HL-60 (cell line): ENCODE data around the gene DLX1.

Source experiments
- GABPA ChIP-seq: IDR thresholded peaks from 2 replicates; pipeline ENCODE4 v1.6.1; 2012; ENCODE audit warnings: low read depth
- POLR2AphosphoS5 ChIP-seq: IDR thresholded peaks from 2 replicates; pipeline ENCODE4 v1.6.1; 2012; ENCODE audit warnings: low read depth
- TF ChIP-seq, protein P1 (sequence below): IDR thresholded peaks from one replicate; pipeline ENCODE4 v1.5.1; 2011; ENCODE audit warnings: low read length, control low read depth, inconsistent platforms; ENCODE audit not compliant: insufficient read depth
- TF ChIP-seq, protein P2 (sequence below): IDR thresholded peaks from 2 replicates; pipeline ENCODE4 v1.6.1; 2012; ENCODE audit warnings: low read depth; ENCODE audit not compliant: insufficient replicate concordance

DNA sequence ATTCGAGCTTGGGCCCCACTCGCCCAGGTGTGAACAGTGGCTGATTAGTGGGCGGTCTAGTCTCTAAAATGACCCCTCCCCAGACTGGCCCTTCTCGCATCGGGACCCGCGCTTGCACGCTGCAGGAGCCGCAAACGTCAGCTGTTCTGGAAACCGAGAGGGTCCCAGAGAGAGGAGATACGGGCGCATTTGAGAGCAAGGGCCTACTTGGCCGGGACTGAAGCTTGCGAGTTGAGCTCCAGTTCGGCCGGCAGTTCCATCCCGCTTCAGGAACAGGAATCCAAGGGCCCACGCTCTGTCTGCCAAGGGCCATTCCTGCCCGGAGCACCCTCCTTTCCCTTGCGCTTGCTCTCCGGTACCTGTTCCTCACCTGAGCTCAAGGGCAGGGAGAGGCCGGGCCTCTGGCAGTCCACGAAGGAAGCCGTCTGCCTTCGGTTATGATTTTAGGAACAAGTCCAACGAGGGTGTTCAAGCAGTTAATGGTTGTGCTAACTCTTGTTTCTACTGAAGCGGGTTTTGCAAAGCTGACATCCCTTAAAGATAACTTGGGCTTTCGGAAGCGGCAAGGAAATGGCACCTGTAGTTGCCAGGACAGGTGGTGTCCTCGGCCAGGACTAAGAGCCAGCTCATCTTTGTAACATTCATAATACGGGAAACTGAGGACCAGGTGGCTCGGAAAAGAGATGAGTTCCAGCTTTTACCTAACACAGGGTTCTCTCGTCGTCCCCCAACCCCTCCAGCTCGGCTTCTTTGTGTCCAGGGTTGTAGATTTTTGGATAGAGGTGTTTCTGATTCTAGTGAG, 3.9 kb upstream of the DLX1 start:
- TF ChIP-seq, protein P1, sequence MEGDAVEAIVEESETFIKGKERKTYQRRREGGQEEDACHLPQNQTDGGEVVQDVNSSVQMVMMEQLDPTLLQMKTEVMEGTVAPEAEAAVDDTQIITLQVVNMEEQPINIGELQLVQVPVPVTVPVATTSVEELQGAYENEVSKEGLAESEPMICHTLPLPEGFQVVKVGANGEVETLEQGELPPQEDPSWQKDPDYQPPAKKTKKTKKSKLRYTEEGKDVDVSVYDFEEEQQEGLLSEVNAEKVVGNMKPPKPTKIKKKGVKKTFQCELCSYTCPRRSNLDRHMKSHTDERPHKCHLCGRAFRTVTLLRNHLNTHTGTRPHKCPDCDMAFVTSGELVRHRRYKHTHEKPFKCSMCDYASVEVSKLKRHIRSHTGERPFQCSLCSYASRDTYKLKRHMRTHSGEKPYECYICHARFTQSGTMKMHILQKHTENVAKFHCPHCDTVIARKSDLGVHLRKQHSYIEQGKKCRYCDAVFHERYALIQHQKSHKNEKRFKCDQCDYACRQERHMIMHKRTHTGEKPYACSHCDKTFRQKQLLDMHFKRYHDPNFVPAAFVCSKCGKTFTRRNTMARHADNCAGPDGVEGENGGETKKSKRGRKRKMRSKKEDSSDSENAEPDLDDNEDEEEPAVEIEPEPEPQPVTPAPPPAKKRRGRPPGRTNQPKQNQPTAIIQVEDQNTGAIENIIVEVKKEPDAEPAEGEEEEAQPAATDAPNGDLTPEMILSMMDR, result no peak
- TF ChIP-seq POLR2AphosphoS5, result no peak
- TF ChIP-seq, protein P2, sequence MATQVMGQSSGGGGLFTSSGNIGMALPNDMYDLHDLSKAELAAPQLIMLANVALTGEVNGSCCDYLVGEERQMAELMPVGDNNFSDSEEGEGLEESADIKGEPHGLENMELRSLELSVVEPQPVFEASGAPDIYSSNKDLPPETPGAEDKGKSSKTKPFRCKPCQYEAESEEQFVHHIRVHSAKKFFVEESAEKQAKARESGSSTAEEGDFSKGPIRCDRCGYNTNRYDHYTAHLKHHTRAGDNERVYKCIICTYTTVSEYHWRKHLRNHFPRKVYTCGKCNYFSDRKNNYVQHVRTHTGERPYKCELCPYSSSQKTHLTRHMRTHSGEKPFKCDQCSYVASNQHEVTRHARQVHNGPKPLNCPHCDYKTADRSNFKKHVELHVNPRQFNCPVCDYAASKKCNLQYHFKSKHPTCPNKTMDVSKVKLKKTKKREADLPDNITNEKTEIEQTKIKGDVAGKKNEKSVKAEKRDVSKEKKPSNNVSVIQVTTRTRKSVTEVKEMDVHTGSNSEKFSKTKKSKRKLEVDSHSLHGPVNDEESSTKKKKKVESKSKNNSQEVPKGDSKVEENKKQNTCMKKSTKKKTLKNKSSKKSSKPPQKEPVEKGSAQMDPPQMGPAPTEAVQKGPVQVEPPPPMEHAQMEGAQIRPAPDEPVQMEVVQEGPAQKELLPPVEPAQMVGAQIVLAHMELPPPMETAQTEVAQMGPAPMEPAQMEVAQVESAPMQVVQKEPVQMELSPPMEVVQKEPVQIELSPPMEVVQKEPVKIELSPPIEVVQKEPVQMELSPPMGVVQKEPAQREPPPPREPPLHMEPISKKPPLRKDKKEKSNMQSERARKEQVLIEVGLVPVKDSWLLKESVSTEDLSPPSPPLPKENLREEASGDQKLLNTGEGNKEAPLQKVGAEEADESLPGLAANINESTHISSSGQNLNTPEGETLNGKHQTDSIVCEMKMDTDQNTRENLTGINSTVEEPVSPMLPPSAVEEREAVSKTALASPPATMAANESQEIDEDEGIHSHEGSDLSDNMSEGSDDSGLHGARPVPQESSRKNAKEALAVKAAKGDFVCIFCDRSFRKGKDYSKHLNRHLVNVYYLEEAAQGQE, result no peak
- no peak for TF ChIP-seq GABPA
